GM12872 (cell line): Measurements from ENCODE around the gene MRPS27.

ENCODE experiments used
- TF ChIP-seq, protein P1 (sequence below): IDR thresholded peaks from 3 replicates; pipeline ENCODE4 v1.5.1; 2011; ENCODE audit warnings: low read depth, mild to moderate bottlenecking, low read length, moderate library complexity; ENCODE audit not compliant: insufficient read depth

Gene MRPS27

DNA sequence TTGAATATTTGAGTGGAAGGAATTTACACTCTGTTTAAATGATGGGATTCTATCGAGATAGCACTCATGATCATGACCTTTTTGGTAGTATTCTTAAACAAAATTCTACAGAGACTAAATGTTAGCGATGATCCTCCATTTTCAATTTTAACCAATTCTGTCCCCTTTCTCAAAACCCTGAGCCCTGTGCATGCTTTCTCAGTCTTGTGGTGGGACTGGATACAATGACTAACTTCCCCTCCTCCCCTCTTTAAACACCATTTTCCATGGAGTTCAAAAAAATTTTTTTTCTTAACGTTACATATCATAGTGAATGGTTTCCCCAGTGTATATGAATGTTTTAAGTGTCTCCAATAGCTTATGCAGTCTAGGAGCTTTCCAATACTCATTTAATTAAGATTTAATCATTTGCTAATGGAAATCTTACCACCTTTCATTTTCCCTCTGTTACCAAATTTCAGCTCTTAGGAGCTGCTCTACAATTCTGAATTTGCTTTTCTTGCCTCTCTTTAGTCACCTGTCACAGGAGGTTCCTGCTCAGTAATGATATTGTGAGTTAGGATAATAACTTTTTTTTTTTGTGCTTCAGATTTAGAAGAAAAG is 111.6 kb downstream of the MRPS27 start:
- TF ChIP-seq, protein P1, sequence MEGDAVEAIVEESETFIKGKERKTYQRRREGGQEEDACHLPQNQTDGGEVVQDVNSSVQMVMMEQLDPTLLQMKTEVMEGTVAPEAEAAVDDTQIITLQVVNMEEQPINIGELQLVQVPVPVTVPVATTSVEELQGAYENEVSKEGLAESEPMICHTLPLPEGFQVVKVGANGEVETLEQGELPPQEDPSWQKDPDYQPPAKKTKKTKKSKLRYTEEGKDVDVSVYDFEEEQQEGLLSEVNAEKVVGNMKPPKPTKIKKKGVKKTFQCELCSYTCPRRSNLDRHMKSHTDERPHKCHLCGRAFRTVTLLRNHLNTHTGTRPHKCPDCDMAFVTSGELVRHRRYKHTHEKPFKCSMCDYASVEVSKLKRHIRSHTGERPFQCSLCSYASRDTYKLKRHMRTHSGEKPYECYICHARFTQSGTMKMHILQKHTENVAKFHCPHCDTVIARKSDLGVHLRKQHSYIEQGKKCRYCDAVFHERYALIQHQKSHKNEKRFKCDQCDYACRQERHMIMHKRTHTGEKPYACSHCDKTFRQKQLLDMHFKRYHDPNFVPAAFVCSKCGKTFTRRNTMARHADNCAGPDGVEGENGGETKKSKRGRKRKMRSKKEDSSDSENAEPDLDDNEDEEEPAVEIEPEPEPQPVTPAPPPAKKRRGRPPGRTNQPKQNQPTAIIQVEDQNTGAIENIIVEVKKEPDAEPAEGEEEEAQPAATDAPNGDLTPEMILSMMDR, result no peak

DNA sequence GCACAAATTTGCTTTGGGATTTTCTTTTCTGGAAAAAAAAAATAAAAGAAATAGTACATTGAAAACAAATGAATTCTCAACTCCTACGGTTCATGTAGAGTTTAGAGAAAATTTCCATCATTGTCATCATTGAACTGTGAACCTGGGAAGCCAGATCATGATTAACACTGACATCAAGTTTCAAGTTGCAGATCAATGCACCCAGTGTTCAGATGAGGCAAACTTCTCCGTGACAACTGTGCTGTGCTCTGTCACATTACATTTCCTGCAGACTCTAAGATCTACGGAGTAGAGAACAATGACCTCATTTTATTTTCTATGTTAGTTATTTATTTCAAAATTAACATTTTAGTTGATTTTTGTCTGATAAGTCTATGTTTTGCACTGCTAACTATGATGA is 113.0 kb downstream of the MRPS27 start:
- TF ChIP-seq, protein P1, result no peak

DNA sequence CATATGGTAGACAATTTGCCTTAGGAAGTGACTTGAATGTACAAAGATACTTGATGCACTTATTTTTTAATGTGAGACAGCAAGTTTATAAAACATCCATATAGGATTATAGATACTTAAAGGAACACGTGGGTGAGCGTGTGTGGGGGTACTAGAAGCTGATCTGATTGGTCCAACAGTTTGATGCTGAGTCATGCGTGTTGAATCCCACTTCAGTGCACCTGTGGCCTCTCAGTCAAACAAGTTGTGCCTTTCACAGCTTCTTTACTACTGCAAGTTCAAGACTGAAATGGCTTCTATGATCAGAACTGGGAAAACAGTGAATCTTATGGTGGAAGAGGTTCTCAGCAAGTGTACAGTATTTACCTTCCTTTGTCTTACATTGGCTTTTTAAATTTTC is 113.9 kb downstream of the MRPS27 start:
- TF ChIP-seq, protein P1, result no peak

DNA sequence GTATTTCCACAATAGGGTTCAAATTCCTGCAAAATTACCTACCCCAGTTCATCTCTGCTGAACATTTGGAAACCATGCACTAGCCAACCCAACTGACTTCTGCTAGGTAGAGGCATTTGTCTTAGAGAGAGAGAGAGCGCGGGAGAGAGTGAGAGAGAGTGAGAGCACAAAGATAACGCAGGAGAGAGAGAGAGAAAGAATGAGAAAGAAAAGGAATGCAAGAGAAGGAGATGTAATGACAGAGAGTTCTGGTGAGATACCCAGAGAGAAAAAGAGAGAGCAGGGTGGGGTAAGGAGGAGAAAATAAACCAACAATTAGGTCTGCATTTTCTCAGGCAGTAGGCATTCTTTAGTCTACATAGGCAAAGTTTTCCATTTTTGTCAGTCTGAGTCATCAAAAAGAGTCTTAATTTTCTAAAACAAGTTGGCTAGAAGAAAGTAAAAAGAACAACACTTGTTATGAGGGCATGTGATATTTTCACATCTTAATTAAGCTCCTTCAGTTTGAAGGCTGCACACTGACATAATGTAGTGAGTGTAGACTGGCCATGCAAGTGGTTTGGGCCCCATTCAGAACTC is 114.5 kb downstream of the MRPS27 start:
- TF ChIP-seq, protein P1, result no peak

DNA sequence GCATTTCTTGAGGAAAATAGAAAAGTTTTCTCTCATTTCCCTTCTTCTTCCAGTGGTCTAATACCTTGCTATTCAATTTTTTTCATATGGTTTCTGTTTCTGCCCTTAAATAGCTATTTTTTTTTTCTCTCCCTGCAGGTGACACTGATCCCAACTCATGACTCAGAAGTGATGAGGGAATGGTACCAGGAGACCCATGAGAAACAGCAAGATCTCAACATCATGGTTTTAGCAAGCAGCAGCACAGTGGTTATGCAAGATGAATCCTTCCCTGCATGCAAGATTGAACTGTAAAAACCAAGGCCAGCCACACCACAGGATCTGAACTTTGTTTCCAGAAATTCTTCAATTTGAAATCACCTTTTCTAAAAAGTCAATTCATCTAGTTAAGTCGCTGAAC is 115.1 kb downstream of the MRPS27 start:
- TF ChIP-seq, protein P1, result no peak

DNA sequence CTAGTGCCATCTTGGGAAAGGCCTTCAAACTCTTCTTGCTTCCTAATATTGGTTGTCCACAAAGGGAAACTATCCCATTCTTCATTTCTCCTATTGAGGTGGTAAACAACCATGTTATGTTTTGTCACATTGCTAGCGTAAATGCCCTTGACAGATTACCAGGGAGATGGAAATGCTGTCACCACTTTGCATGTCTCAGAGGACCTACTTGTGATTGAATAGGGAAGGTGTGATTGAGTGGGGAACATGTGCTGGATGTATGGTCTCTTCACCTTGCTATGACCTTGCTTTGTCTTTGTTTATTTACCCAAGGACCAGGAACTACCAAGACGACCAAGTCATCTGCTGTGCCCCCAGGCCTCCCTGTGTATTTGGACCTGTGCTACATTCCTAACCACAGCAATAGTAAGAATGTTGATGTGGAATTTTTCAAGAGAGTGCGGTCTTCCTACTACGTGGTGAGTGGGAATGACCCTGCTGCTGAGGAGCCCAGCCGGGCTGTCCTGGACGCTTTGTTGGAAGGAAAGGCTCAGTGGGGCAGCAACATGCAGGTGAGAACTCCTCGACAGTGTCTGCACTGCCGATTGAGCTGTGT is 116.7 kb downstream of the MRPS27 start:
- TF ChIP-seq, protein P1, result no peak

DNA sequence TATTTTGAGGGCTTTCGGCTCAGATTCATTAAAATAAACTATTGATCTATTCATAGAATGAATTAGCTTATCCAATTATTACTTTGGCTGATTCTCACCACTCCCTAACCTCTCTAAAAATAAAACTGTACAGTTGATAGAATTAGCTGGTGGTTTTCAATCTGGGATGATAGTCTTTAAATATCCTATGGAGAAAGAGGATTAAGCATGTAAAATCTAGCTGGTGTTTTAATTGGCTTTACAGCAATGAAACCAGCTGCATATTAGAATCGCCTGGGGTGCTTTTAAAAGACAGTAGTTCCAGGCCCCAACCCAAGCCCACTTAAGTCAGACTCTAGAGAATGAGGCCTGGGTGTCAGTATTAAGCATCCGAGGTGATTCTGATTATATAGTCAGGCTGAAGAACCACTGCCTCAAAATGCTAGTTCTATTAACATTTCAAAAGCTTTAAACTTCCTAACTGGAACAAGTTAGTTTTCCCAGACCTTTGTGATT is 117.7 kb downstream of the MRPS27 start:
- TF ChIP-seq, protein P1, result no peak
